A549 (cell line): Measurements from ENCODE around the gene ULK1.

ENCODE experiments used
- MAFK ChIP-seq: fragments of 450-650 bp; IDR thresholded peaks from 2 replicates; pipeline ENCODE4 v1.6.1; 2014; ENCODE audit not compliant: partially characterized antibody
- MYC ChIP-seq: IDR thresholded peaks from 2 replicates; pipeline ENCODE4 v1.6.1; 2012; ENCODE audit warnings: mild to moderate bottlenecking, inconsistent platforms, low read length, improper control_type of control experiment, borderline replicate concordance
- POLR2A ChIP-seq: IDR thresholded peaks from 2 replicates; pipeline ENCODE4 v1.6.1; 2012; ENCODE audit warnings: mild to moderate bottlenecking, low read length
- POLR2AphosphoS2 ChIP-seq: conservative IDR thresholded peaks from 2 replicates; pipeline ENCODE4 v1.6.1; 2012; ENCODE audit warnings: low read length, improper control_type of control experiment, inconsistent platforms
- TF ChIP-seq, protein P1 (sequence below): IDR thresholded peaks from 2 replicates; pipeline ENCODE4 v1.6.1; 2012
- TF ChIP-seq, protein P2 (sequence below): fragments of >200 bp; sonication (Bioruptor Twin); formaldehyde crosslinking; IDR thresholded peaks from 3 replicates; pipeline ENCODE4 v1.5.1; 2016

DNA sequence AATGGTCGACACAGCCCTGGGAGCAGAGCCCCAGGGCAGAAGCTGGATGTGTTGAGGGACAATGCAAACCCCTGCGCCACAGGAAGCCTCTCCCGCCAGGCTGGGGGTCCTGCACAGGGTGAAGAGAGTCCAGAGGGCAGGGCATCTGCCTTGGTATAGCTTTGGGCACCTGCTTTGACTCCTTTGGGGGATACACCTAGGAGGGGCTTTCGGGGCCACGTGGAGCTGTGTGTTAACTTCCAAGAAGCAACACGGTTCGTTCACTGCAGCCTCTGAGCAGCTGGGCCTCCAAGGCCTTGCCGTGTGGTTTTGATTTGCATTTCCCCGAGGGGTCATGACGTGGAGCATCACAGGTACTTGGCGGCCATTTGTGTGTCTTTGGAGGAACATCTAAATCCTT lies 28.8 kb downstream of the ULK1 start:
- TF ChIP-seq MYC (no peak), POLR2A (no peak), POLR2AphosphoS2 (no peak), MAFK (no peak)
- TF ChIP-seq, protein P1, sequence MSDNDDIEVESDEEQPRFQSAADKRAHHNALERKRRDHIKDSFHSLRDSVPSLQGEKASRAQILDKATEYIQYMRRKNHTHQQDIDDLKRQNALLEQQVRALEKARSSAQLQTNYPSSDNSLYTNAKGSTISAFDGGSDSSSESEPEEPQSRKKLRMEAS = no peak
- TF ChIP-seq, protein P2, sequence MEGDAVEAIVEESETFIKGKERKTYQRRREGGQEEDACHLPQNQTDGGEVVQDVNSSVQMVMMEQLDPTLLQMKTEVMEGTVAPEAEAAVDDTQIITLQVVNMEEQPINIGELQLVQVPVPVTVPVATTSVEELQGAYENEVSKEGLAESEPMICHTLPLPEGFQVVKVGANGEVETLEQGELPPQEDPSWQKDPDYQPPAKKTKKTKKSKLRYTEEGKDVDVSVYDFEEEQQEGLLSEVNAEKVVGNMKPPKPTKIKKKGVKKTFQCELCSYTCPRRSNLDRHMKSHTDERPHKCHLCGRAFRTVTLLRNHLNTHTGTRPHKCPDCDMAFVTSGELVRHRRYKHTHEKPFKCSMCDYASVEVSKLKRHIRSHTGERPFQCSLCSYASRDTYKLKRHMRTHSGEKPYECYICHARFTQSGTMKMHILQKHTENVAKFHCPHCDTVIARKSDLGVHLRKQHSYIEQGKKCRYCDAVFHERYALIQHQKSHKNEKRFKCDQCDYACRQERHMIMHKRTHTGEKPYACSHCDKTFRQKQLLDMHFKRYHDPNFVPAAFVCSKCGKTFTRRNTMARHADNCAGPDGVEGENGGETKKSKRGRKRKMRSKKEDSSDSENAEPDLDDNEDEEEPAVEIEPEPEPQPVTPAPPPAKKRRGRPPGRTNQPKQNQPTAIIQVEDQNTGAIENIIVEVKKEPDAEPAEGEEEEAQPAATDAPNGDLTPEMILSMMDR = no peak
